ENCODE results near the gene SLC9A7.

Gene SLC9A7

GRCh38 chrX:46710927-46711623 lies 47.8 kb downstream of the SLC9A7 start:
- TF ChIP-seq CTCF (IDR thresholded peaks at IDR 0.05; ENCODE audit: low read depth, low read length, missing control alignments): no peak
- H3K4me3 ChIP-seq (replicated peaks; ENCODE audit: low read depth, low read length): no peak overlapping the region
- no peak for DNase-seq (ENCODE audit: extremely low read depth, low read depth)

DNA sequence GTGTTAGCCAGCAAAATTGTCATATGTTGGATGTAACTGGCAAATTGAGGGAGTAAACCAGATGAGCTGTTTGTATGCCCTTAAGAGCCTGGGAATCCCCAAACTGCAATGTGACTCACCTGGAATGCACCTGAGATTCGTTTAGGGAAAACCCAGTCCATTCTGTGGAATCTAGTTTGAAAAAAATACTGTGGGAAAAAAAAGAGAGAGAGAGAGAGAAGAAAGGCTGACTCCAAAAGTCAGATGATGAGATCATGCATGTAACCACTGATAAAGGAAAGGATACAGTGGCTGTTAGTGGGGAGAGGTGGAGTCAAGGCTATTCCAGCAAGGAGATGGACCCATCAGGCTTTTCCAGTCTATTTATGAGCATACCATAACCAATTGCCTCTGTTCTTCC lies 48.5 kb downstream of the SLC9A7 start:
- no peak overlapping the region for H3K4me3 ChIP-seq (replicated peaks; ENCODE audit: low read depth, low read length)
- no peak for DNase-seq (ENCODE audit: extremely low read depth, low read depth)

GRCh38 chrX:46707274-46707965 lies 51.5 kb downstream of the SLC9A7 start:
- no peak for TF ChIP-seq CTCF (IDR thresholded peaks at IDR 0.05; ENCODE audit: low read depth, low read length, missing control alignments)
- DNase-seq (ENCODE audit: extremely low read depth, low read depth): no peak

More for the DNA sequence above, 48.5 kb downstream of the SLC9A7 start:
- TF ChIP-seq CTCF (IDR thresholded peaks at IDR 0.05; ENCODE audit: low read depth, low read length, missing control alignments): no peak

GRCh38 chrX:46704767-46705386 lies 54.0 kb downstream of the SLC9A7 start:
- no peak for DNase-seq (ENCODE audit: extremely low read depth, low read depth)
- no peak for TF ChIP-seq CTCF (IDR thresholded peaks at IDR 0.05; ENCODE audit: low read depth, low read length, missing control alignments)
- H3K4me3 ChIP-seq (replicated peaks; ENCODE audit: low read depth, low read length): no peak overlapping the region

More at GRCh38 chrX:46707274-46707965, 51.5 kb downstream of the SLC9A7 start:
- no peak overlapping the region for H3K4me3 ChIP-seq (replicated peaks; ENCODE audit: low read depth, low read length)

DNA sequence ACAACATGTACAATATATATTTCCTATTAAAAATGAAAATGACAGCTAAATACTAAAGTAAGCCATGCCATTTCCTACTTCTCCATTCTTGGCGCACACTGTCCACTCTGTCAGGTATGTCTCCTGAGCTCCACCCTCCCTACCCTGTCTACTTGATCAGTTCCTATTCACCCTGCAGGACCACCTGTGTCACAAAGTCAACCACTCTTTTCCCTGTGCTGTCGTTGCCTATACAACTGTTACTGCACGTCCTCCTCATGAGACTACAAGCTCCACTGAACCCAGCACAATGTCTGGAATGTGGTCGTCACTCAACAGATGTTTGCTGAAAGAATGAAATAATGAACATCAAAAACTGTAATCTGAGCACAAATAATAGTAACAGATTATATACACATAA lies 54.9 kb downstream of the SLC9A7 start:
- TF ChIP-seq CTCF (IDR thresholded peaks at IDR 0.05; ENCODE audit: low read depth, low read length, missing control alignments): no peak
- no peak for DNase-seq (ENCODE audit: extremely low read depth, low read depth)
- H3K4me3 ChIP-seq (replicated peaks; ENCODE audit: low read depth, low read length): no peak overlapping the region

DNA sequence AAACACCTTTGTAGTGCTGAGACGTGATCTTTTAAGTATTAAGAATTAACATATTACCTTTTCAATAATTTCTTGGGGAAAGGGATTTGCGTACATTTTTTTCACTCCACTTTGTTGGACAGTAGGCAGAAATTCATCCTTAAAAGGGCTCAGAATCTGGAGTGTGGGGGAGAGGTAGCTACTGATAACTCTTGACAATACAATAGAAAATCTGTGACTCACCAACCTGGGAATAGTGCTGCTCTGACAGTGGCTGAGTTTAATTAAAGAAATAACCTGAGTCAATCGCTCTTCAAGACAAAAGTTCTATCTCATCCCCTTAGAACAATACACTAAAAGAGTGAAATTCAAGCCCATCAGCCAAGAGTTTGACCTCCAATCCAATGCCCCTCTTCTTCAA lies 60.2 kb downstream of the SLC9A7 start:
- H3K4me3 ChIP-seq (replicated peaks; ENCODE audit: low read depth, low read length): no peak overlapping the region
- no peak for TF ChIP-seq CTCF (IDR thresholded peaks at IDR 0.05; ENCODE audit: low read depth, low read length, missing control alignments)
- no peak for DNase-seq (ENCODE audit: extremely low read depth, low read depth)

All from HFF-Myc (cell line).